HG02678 (cell line): ENCODE data around the gene ANKRD34B.
A peak's percentile ranks its signal among the peaks of the same experiment; 100 is the strongest.
"Not testable (repeated sequence)": the region's sequence is repeated elsewhere in the genome, so short reads cannot be mapped to it uniquely, and the experiment has no call there.

ENCODE experiments used
- ATAC-seq: cut with Tn5 transposase; IDR thresholded peaks from one replicate; pipeline ENCODE4 v1.9.1; 2021; ENCODE audit warnings: mild to moderate bottlenecking, moderate library complexity; ENCODE audit not compliant: unreplicated experiment

Gene ANKRD34B

DNA sequence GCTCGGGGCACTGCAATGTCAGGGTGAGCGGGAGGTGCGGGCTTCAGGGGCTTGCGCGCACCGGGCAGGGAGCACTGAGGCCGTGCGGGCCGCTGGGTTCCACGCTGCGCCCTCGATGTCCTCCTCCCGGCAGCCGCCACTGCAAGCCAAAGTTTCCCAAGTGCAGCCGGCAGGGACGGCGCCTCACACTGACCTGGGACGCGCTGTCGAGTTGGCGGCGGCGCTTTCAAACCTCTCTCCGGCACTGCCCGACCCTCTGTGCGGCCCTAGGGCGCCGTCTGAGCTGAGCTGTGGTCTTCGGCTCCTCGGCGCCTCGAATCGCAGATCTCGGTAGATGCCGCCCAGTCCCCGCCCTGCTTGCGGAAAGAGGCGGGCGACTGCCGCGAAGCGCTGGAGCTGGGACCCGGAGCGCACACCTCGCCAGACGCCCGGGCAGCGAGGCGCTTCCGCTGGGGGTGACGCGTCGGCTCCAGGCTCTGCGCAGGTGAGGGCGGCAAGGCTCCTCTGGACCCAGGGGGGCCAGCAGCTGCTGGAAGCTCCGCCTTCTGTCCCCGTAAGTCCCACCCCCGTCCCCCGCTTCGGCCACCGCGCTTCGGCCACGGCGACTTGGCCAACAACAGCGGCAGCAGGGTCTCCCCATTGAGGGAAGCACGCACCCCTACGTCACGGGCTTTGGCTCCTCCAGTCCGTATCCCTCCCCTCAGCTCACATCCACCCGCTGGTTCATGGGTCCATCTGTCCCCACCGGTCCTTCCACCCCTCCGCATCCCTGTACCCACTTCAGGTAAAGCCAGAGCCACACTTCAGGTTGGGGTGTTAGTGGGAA, at the start of gene ANKRD34B:
Gene ANKRD34B, minus strand, starts transcription at position 320 of the 826 bp plus-strand sequence. CDS start 10,261 bp downstream, outside the sequence.
- no peak for ATAC-seq

DNA sequence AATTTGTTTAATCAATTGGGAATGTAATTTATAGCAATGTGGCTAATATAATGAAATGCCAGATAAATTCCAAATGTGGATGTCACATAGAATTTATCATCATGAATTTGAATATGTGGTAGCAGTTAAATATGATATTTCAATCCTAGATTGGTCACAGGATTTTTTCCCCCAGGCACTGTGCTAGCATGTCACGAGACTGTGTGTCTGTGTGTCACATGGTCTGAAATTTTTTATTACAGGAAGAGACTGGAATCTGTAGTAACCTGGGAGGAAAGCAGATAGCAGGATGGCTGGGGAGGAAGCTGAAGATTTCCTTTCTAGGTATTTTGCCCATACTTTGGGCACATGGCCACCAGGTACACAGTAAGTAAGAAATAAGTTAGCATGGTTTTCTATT, 49.0 kb upstream of the ANKRD34B start:
- ATAC-seq, result no peak

DNA sequence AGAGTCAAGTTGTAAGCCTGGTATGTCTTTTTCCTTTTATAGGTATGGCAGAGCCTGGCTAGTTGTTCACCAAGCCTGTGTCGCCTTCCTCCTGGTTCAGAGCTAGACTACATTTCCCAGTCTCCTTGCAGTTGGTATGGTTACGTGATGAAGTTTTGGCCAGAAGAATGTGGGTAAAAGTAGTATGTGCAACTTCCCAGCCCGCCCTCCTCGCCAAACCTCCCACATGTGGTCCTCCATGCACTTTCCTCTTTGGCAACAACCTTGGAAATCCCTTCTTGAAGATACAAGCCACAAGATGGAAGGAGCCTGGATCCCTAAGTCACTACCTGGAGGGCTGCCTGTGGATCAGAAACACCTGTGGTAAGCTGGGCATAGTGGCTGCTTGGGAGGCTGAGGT, 48.4 kb upstream of the ANKRD34B start:
- no peak for ATAC-seq

DNA sequence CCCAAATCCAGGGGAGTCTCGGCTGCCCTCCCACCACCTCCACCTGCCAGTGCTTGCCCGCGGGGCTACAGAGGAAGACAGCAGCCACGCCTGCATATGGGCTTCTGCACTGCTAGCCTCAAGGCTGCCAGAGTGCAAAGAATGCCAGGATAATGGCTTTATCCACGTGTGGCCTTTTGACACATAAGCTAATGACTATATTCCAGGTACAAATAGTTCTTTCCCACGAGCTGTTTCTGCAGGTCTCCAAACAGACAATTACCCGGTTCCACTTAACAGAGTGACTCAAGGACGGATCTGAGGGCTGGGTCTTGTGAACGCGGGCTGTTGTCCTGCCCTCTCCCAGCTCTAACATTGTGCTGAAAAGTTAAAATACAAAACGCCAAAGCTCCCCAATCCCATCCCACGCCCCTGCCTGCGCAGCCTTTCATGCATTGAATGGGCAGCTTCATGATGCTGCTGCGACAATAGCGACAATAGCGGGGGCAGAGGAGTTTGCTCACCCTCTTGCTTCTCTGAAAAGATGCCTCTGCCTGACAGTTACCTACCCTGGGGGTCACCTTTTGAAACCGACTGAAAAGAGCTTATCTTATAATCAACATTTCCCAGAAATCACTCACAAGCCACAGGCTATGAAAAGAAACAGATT, 45.3 kb upstream of the ANKRD34B start:
- ATAC-seq, result no peak

DNA sequence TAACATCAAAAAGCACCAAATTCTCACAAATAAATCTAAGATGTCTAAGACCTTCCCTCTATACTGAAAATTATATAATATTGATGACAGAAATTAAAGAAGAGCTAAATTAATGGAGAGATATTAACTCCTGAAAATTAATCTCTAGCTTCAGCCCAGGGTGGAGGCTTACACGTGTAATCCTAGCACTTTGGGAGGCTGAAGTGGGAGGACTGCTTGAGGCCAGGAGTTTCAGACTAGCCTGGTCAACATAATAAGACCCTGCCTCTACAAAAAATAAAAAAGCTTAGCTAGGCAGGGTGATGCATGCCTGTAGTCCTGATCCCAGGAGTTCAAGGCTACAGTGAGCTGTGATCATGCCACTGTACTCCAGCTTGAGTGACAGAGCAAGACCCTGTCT, 39.6 kb upstream of the ANKRD34B start:
- ATAC-seq, result no peak

DNA sequence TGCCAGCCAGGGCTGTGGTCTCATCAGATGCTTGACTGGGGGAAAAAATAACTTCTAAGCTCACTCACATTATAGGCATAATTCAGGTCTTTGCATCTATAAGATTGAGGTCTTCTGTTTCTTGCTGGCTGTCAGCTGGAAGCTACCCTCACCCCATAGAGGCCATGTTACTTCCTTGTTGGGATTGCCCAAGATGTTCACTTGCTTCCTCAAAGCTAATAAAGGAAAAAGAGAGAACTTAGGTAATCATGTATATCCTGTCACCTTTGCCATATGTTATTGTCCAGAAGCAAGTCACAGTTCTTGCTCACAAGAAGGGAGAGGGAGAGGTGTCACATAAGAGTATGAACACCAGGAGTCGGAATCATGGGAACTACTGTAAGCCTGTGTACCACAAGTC, 38.7 kb upstream of the ANKRD34B start:
- ATAC-seq, result no peak

DNA sequence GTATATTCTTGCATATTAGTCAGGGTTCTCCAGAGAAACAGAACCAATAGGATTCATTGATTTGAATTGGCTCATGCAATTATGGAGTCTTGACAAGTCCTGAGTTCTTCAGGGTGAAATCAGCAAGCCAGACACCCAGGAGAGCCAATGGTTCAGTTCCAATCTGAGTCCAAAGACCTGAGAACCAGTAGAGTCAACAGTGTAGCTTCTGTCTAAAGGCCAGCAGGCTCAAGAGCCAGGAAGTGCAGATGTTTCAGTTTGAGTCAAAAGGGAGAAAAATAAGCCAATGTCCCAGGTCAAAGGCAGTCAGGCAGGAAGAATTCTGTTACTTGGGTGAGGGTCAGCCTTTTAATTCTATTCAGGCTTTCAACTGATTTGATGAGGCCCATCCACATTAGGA, 37.8 kb upstream of the ANKRD34B start:
- ATAC-seq, result peak; percentile 81

DNA sequence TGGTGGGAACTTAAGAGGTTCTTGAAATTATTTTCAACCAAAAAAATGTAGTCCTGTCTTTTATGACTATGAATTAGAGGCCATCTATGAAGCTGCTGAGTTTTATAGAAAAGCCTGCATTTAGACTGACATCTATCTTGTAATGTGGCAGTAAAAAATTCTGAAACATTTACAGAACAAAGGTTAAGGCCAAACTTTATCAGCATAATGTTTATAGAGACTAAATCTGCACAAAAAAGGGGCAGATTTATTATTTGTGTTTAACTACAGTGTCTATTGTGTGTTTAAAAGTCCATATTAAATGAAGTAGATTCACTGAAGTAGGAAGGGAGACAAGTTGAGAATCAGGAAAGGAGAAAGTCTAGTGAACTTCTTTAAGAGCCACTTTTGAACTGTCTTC, 37.3 kb upstream of the ANKRD34B start:
- no peak for ATAC-seq

DNA sequence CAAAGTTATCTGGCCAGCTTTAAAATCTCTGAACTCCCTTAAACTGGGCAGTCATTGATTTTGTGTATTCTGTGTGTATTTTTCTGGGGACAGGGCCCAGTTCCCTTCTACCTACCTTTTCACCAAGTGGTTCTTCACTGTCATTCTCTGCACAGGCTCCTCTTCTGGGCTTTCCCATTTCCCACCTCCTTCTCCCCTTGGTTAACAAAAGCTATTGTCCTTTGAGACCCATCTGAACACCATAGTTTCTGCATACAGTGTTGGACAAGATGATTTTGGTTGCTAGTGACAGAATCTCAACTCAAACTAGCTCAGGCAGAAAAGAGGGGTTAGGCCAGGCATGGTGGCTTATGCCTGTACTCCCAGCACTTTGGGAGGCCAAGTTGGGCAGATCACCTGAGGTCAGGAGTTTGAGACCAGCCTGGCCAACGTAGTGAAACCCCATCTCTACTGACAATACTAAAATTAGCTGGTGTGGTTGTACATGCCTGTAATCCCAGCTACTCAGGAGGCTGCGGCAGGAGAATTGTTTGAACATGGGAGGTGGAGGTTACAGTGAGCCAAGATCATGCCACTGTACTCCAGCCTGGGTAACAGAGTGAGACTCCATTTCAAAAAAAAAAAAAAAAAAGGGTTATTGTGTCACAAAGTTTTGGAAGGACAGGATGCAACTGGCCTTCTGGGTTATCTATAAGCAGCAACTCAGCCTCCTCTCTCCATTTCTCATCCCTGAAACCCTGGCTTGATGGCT, 31.0 kb upstream of the ANKRD34B start:
- ATAC-seq, result no peak

DNA sequence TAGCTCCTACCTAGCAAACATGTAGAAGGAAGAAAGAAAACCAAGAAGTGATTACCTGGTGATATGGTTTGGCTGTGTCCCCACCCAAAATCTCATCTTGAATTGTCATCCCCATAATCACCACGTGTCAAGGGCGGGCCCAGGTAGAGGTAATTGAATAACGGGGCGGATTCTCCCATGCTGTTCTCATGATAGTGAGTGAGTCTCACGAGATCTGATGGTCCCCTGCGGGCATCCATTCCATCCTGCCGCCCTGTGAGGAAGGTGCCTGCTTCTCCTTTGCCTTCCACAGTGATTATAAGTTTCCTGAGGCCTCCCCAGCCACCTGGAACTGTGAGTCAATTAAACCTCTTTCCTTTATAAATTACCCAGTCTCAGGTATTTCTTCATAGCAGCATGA, 27.4 kb upstream of the ANKRD34B start:
- no peak for ATAC-seq

DNA sequence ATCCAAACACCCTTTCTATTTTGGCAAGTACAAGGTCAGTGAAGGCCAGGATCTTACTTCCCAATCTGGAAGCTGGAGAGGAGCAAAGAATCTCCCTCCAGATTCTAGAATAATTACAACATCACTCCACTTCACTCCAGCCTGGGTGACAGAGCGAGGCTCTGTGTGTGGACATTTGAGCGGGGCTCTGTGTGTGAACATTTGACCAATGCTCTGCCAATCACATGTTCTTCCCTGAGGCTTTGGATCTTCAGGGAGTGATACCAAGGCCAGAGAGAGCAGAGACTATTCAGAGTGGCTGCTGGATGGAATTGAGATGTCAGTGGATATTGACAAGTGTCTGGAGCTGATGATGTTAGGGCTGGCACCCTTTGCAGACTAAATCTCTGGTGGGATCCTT, 24.7 kb upstream of the ANKRD34B start:
- ATAC-seq, result no peak

DNA sequence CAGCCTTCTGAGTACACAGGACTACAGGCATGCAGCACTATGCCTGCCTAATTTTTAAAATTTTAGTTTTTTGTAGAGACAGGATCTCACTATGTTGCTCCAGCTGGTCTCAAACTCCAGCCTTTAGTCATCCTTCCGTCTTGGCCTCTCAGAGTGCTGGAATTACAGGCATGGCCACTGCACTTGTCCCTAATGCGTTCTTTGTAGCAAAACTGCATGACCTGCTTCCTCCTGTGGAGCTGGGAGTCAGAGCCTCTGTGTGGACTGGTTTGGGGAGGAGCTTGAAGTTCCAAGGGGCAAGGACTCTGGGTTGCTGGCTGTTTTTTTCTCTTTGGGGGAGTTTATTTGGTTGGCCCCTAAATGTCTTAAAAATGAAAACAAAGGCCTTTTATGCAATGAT, 22.7 kb upstream of the ANKRD34B start:
- no peak for ATAC-seq

DNA sequence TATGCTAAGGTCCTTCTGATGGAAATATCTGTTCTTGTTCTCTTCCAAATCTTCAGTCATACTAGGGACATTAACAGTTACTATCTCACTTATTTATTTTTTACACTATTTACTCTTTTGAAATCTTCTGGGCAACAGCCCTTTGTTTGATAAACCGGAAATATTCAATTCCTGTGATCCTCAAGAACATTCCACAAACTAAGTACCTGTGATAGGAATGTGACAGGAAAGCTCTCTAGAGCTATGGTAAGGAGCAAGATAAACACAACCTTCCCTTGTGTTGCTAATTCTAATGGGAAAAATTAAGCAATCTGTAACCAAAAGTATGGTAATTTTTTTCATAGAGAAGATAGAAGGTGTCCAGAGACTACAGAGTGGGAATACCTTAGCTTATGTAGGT, 22.0 kb upstream of the ANKRD34B start:
- ATAC-seq, result no peak

DNA sequence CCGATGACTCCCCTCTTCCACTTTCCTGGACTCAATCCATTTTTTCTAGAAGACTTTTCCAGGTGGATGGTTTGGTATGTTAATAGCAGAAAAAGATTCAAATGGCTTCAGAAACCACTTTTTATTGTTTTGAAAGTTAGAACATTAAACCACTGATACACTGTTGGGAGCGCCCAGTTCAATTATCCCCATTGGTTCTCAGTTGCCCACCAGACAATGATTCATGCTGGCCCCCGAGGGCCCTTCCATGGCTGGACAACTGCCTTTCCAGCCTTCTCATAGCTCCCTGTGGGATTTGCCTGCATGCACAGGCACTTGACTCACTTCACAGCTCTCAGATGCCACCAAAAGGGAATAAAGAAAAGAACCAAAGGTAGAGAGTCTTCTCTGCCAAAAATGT, 21.3 kb upstream of the ANKRD34B start:
- ATAC-seq, result no peak

DNA sequence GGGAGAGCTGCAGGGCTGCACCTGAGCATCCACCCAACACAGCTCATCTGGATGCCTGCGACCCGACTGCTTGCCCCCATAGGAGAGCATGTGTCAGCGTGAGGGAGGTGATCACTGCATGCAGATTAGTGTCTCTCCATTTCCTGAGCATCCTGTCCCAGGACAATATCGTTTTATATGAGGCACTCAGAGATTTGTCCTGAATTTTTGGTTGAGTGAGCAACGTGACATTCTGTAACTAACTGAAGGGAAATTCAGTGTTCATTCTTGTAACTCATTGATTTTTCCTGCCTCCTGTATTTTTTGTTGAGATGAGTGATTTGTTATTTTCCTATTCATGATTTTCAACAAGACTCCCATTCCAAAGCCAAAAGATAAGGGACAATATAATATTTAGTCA, 20.7 kb upstream of the ANKRD34B start:
- no peak for ATAC-seq

DNA sequence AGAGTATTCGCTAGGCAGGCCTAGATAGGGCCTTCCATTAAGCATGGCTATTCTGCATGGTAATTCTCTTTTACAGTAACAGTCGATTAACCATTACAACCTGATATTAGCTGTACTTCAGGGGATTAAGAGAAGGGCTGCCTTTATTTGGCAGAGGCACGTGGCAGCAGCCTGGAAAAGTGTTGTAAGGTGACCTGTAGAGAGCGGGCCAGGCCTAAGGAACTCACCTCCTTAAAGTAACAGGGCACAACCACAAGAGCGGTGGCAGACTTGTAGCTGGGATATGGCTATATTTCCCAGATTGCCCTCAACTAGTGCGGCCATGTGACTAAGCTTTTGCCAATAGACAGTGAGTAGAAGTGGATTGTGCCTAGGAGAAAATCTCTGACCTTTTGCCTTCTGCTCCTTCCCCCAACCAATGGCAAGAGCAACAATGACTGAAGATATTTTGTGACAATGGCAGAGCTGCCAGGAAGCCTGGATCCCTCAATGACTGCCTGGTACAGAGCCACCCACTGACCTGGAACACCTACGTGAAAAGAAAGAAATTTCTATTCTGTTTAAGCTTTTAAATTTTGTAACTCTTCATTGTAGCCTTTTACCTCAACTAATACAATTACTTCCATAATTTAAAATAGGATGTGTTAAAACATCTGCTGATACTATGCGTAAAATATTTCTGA, 18.9 kb upstream of the ANKRD34B start:
- no peak for ATAC-seq

DNA sequence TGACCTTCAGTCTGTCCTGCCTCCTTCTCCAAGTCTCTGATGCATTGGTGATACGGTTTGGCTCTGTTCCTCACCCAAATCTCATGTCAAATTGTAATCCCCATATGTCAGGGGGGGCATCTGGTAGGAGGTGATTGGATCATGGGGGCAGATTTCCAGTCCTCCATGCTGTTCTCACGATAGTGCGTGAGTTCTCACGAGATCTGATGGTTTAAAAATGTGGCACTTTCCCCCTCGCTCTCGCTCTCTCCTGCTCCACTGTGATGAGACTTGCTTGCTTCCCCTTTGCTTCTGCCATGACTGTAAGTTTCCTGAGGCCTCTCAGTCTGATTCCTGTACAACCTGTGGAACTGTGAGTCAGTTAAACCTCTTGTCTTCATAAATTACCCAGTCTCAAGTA, 14.7 kb upstream of the ANKRD34B start:
- ATAC-seq, result no peak

DNA sequence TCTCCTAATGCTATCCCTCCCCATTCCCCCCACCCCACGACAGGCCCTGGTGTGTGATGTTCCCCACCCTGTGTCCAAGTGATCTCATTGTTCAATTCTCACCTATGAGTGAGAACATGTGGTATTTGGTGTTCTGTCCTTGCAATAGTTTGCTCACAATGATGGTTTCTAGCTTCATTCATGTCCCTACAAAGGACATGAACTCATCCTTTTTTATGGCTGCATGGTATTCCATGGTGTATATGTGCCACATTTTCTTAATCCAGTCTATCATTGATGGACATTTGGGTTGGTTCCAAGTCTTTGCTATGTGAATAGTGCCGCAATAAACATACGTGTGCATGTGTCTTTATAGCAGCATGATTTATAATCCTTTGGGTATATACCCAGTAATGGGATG, 10.2 kb upstream of the ANKRD34B start:
- not testable (repeated sequence) for ATAC-seq

DNA sequence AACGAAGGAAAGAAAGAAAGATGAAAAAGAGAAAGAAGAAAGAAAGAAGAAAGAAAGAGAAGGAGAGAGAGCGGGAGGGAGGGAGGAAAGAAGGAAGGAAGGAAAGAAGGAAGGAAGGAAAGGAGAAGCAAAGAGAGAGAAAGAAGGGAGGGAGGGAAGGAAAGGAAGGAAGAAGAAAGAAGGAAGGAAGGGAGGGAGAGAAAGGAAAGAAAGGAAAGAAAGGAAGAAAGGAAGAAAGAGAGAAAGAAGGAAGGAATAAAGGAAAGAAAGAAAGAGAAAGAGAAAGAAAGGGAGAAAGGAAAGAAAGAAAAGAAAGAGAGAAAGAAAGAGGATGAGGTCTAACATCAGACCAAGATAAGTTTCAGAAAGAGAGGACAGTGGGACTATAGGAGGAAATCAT, 9.0 kb upstream of the ANKRD34B start:
- ATAC-seq, result no peak

DNA sequence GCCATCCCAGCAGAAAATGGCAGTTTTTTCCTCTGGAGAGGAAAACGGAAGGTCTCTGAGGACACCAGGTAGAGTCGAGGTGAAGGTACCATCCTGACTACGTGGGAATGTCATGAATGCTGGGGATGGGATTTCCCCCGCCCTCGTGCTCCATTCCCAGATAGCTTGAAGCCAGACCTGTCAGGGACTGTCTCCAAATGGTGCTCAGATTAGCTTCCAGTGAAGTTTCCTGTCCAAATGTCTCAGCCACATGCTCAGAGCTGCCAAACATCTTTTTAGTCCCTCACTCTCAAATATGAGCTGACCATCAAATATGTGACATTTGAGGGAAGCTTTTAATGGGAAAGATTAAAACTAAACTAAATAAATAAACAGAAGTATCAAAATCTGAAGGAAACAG, 7.6 kb upstream of the ANKRD34B start:
- ATAC-seq, result no peak

DNA sequence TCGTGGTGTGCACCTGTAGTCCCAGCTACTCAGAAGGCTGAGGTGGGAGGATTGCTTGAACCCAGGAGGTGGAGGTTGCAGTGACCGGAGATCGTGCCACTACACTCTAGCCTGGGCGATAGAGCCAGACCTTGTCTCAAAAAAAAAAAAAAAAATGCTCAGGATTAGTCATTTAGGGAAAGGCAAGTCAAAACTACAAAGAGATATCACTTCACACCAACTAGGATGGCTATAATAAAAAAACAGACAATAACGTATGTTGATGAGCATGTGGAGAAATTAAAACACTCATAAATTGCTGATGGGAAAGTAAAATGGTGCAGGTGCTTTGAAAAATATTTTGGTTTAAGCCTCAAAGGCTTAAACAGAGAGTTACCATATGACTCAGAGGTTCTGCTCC, 6.3 kb upstream of the ANKRD34B start:
- ATAC-seq, result no peak
